Activated CD4-positive, alpha-beta memory T cell treated with anti-CD3 and anti-CD28 coated beads for 36 hours (primary cell): ENCODE results near the gene CLEC4G. TPM values are rescaled to one million over a fixed set of nuclear protein-coding genes. Genes with fewer than 3 reads are reported as not detected.

Source experiments
- CTCF ChIA-PET: fragments of 350-600 bp; sonication (Branson Sonifier 250); formaldehyde crosslinking; loops from one replicate; lab custom pipeline; 2021; ENCODE audit warnings: antibody characterized with exemption, inconsistent platforms; lab: Charles Lee
- POLR2A ChIA-PET: fragments of 350-600 bp; sonication (Branson Sonifier 250); formaldehyde crosslinking; loops from one replicate; lab custom pipeline; 2021; ENCODE audit warnings: antibody characterized with exemption; lab: Charles Lee
- DNase-seq: peaks from one replicate; pipeline ENCODE4 v3.0.0-alpha.2; 2020
- H3K27ac Mint-ChIP-seq: one replicate; pipeline ENCODE4 v1.8.0; 2021; ENCODE audit warnings: mixed read lengths
- H3K27me3 Mint-ChIP-seq: one replicate; pipeline ENCODE4 v1.8.0; 2021; ENCODE audit warnings: mixed read lengths
- H3K36me3 Mint-ChIP-seq: one replicate; pipeline ENCODE4 v1.8.0; 2021; ENCODE audit warnings: mixed read lengths
- H3K4me1 Mint-ChIP-seq: one replicate; pipeline ENCODE4 v1.8.0; 2021; ENCODE audit warnings: low read depth, mixed read lengths
- H3K4me3 Mint-ChIP-seq: one replicate; pipeline ENCODE4 v1.8.0; 2021; ENCODE audit warnings: mild to moderate bottlenecking, mixed read lengths
- H3K9me3 Mint-ChIP-seq: one replicate; pipeline ENCODE4 v1.8.0; 2021; ENCODE audit warnings: mixed read lengths
- intact Hi-C: fragments of 100-400 bp; cut with micrococcal nuclease; formaldehyde crosslinking; loops from one replicate; pipeline ENCODE4 v1.15.1; 2023
- total RNA-seq, 2 experiments: library from RNA; stranded (reverse); gene quantifications; one replicate each; pipeline ENCODE4 v1.2.3, GENCODE V29; 2021

The CLEC4G gene
- total RNA-seq, 2 experiments from 2014 or later, result not detected

DNA sequence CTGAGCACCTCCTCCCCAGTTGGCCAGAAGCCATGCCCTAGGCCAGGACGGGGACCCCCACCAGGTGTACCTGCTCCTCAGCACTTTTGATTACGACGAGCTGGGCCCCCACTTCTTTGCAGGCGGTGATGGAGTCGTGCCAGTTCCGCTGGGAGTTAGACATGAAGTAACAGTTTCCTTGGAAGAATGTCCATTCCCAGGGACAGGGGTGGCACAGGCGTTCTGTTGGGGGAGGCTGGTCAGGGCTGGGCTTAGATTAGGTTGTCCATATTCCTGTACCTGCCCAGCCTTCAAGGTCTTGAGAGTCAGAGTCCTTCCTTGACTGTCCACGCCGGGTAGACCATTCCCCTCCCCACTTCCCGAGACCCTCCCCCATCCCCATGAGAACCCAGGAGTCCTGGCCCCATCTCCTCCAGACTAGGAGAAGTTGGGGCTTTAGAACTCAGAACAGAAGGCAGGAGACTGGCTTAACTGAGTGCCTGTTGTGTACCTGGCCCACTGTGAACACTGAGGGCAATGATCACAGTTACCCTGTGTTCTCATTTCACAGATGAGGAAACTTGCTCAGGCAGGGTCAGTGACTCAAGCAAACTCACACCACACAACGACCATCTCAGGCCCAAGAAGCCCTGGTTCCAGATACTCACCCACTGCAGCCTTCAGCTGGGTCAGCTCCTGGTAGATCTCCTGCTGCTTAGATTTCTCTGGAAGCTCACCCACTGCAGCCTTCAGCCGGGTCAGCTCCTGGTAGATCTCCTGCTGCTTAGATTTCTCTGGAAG lies 13.2 kb upstream of the CLEC4G start:
- Mint-ChIP-seq H3K4me3 (no peak overlapping the region), H3K4me1 (no peaks in the 10 kb centered on the region), H3K9me3 (peaks cover 6% of the 10 kb centered on the region), H3K27ac (no peak overlapping the region), H3K27me3 (peaks cover 50% of the 10 kb centered on the region), H3K36me3 (no peaks in the 10 kb centered on the region)
- ChIA-PET POLR2A (no interaction called here), CTCF (interaction anchor here (0.6 kb wide), 1 partner anchor 661 kb away, joined by 3 read pairs; no protein-coding TSS in a partner anchor)
- intact Hi-C loops, result no loop called here
- no peak for DNase-seq

DNA sequence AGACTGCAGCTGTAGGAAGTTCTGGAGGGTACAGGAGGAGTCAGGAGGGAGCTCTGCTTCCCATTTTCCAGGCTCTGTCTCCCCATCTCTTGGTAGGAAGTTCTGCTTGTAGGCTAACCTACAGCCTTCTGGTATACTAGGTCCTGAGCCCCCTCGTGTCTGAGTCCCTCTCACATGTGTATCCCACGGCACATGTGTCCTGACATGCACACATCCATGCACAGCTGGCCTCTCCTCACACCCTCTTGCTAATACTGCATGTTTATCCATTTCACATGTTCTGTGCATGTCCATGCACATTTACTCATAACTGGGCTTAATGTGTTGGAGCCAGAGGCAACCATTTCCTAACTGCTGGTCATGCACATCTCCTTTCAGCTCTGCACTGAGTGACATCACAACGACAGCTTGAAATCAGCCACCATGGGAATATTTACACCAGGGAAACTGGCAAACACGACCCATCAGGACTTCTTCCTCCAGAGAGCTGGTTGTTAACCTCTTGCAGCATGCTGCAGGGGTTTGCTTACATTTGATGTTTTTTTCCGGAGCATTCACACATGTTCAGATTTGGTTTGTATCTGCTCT lies 12.4 kb upstream of the CLEC4G start:
- intact Hi-C loops, result no loop called here
- Mint-ChIP-seq H3K27me3 (peaks cover 54% of the 10 kb centered on the region), H3K36me3 (no peaks in the 10 kb centered on the region), H3K4me3 (no peak overlapping the region), H3K4me1 (no peaks in the 10 kb centered on the region), H3K9me3 (peaks cover 5% of the 10 kb centered on the region), H3K27ac (no peak overlapping the region)
- ChIA-PET CTCF (no interaction called here), POLR2A (no interaction called here)
- no peak for DNase-seq

GRCh38 chr19:7743425-7743841 lies 11.5 kb upstream of the CLEC4G start:
- ChIA-PET CTCF (no interaction called here), POLR2A (no interaction called here)
- Mint-ChIP-seq H3K27me3 (peaks cover 57% of the 10 kb centered on the region), H3K27ac (no peak overlapping the region), H3K9me3 (peaks cover 5% of the 10 kb centered on the region), H3K4me3 (no peak overlapping the region), H3K36me3 (no peaks in the 10 kb centered on the region), H3K4me1 (no peaks in the 10 kb centered on the region)
- DNase-seq, result peak; percentile 22
- intact Hi-C loops, result no loop called here

DNA sequence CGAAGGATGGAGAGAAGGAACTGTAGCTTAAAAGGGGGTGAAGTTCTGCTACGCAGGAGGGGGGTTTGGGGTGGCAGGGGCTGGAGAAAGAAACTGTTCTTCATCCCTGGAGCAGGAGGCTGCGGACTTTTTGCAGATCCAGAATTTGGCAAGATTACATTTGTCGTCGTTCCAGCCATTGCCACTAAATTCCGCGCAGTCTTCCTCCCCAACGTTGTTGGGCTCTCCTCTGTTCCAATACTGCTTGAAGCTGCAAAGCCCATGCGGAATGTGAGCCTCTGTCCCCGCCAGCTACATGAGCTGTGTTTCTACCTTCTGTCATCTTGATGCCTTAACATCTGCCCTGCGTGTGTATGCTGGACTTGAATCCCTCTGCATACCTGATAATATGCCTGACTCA lies 11.1 kb upstream of the CLEC4G start:
- Mint-ChIP-seq H3K9me3 (peaks cover 1% of the 10 kb centered on the region), H3K4me3 (no peak overlapping the region), H3K27ac (no peak overlapping the region), H3K27me3 (peaks cover 57% of the 10 kb centered on the region), H3K36me3 (no peaks in the 10 kb centered on the region), H3K4me1 (peaks cover 2% of the 10 kb centered on the region)
- POLR2A ChIA-PET, result no interaction called here
- DNase-seq, result no peak
- intact Hi-C loops, result no loop called here
- CTCF ChIA-PET, result no interaction called here

DNA sequence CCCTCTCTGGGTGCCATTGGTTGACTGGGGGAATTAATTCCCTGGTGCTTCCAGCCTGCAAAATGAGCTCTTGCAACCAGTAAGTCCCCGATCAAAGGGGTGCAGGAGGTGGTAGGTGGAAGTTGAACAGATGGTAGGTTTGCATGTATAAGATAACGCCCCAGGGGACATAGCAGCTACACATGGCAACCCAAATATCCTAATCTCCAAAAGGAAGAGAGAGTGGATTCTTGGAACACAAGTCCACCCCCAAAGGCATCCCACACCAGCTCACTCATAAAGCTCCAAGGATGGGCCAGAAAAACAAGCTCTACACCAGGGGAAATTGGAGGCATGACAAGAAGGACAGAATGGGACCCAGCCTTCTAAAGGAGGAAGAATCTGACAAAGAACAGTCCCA lies 10.7 kb upstream of the CLEC4G start:
- Mint-ChIP-seq H3K36me3 (no peaks in the 10 kb centered on the region), H3K9me3 (no peaks in the 10 kb centered on the region), H3K4me3 (no peak overlapping the region), H3K4me1 (peaks cover 5% of the 10 kb centered on the region), H3K27me3 (peaks cover 55% of the 10 kb centered on the region), H3K27ac (no peak overlapping the region)
- intact Hi-C loops, result no loop called here
- ChIA-PET POLR2A (no interaction called here), CTCF (no interaction called here)
- DNase-seq, result no peak

GRCh38 chr19:7740682-7741054 lies 8.8 kb upstream of the CLEC4G start:
- intact Hi-C loops, result no loop called here
- H3K4me1 Mint-ChIP-seq, result peaks cover 11% of the 10 kb centered on the region
- DNase-seq, result no peak
- no peaks in the 10 kb centered on the region for H3K36me3 Mint-ChIP-seq
- no peaks in the 10 kb centered on the region for H3K9me3 Mint-ChIP-seq
- CTCF ChIA-PET, result no interaction called here
- H3K4me3 Mint-ChIP-seq, result no peak overlapping the region
- POLR2A ChIA-PET, result no interaction called here
- H3K27ac Mint-ChIP-seq, result no peak overlapping the region
- H3K27me3 Mint-ChIP-seq, result peaks cover 50% of the 10 kb centered on the region

- ChIA-PET CTCF (no interaction called here), POLR2A (no interaction called here)
- no peak overlapping the region for H3K27ac Mint-ChIP-seq
- peaks cover 52% of the 10 kb centered on the region for H3K27me3 Mint-ChIP-seq
- DNase-seq, result no peak
- H3K4me1 Mint-ChIP-seq, result peaks cover 11% of the 10 kb centered on the region
- H3K4me3 Mint-ChIP-seq, result no peak overlapping the region
- H3K9me3 Mint-ChIP-seq, result no peaks in the 10 kb centered on the region
- intact Hi-C loops, result no loop called here
- no peaks in the 10 kb centered on the region for H3K36me3 Mint-ChIP-seq
Measured at GRCh38 chr19:7739801-7740681, 8.1 kb upstream of the CLEC4G start.

GRCh38 chr19:7739211-7739755 lies 7.4 kb upstream of the CLEC4G start:
- H3K27ac Mint-ChIP-seq, result no peak overlapping the region
- no peaks in the 10 kb centered on the region for H3K9me3 Mint-ChIP-seq
- H3K36me3 Mint-ChIP-seq, result no peaks in the 10 kb centered on the region
- H3K4me3 Mint-ChIP-seq, result no peak overlapping the region
- peaks cover 49% of the 10 kb centered on the region for H3K27me3 Mint-ChIP-seq
- intact Hi-C loops, result no loop called here
- DNase-seq, result no peak
- H3K4me1 Mint-ChIP-seq, result peaks cover 11% of the 10 kb centered on the region
- POLR2A ChIA-PET, result no interaction called here
- CTCF ChIA-PET, result no interaction called here

GRCh38 chr19:7738023-7738422 lies 6.1 kb upstream of the CLEC4G start:
- peak overlapping the region; percentile 54 for H3K27ac Mint-ChIP-seq
- intact Hi-C loops, result loop anchor here (1.0 kb wide), 3 partner anchors 13 to 39 kb away; no protein-coding TSS in a partner anchor
- no peaks in the 10 kb centered on the region for H3K36me3 Mint-ChIP-seq
- no peaks in the 10 kb centered on the region for H3K9me3 Mint-ChIP-seq
- ChIA-PET CTCF (no interaction called here), POLR2A (interaction anchor here (0.7 kb wide), 1 partner anchor 315 kb away, joined by 4 read pairs; no protein-coding TSS in a partner anchor)
- DNase-seq, result peak; percentile 76
- H3K4me1 Mint-ChIP-seq, result peaks cover 11% of the 10 kb centered on the region
- H3K4me3 Mint-ChIP-seq, result no peak overlapping the region
- peaks cover 46% of the 10 kb centered on the region for H3K27me3 Mint-ChIP-seq

DNA sequence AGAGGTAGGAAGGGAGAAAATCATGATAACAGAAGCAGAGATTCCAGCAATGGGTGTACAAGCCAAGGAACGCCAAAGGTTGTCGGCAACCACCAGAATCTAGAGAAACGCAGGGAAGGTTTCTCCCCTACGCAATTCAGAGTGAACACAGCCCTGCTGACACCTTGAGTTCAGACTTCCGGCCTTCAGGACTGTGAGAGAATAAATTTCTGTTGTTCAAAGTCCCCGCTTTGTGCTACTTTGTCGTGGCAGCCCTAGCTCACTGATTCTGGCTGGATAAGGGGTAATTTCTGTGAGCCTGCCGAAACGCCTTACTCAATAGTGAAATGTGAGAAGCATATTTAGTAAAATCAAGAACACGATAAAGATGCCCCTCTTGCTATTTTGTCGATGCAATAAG lies 5.3 kb upstream of the CLEC4G start:
- Mint-ChIP-seq H3K4me1 (peaks cover 11% of the 10 kb centered on the region), H3K36me3 (no peaks in the 10 kb centered on the region), H3K27me3 (peaks cover 41% of the 10 kb centered on the region), H3K27ac (no peak overlapping the region), H3K4me3 (no peak overlapping the region), H3K9me3 (no peaks in the 10 kb centered on the region)
- ChIA-PET CTCF (interaction anchor here (1.5 kb wide), 1 partner anchor 14 kb away, joined by 4 read pairs; no protein-coding TSS in a partner anchor), POLR2A (interaction anchor here (0.7 kb wide), 1 partner anchor 314 kb away, joined by 4 read pairs; no protein-coding TSS in a partner anchor)
- DNase-seq, result peak; percentile 14
- intact Hi-C loops, result no loop called here

DNA sequence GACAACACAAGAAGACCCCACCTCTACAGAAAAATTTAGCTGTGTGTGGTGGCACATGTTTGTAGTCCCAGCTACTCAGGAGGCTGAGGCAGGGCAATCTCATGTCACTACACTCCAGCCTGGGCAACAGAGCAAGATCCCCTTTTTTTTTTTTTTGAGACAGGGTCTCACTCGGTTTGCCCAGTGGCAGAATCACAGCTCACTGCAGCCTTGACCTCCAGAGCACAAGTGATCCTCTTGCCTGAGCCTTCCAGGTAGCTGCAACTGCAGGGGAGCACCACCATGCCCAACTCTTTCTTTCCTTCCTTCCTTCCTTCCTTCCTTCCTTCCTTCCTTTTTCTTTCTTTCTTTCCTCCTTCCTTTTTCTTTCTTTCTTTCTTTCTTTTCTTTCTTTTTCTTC lies 4.2 kb upstream of the CLEC4G start:
- H3K27ac Mint-ChIP-seq, result no peak overlapping the region
- ChIA-PET CTCF (interaction anchor here (1.5 kb wide), 1 partner anchor 16 kb away, joined by 4 read pairs; no protein-coding TSS in a partner anchor), POLR2A (interaction anchor here (0.7 kb wide), 1 partner anchor 12 kb away, joined by 4 read pairs; no protein-coding TSS in a partner anchor)
- intact Hi-C loops, result no loop called here
- peaks cover 44% of the 10 kb centered on the region for H3K27me3 Mint-ChIP-seq
- H3K4me3 Mint-ChIP-seq, result no peak overlapping the region
- H3K36me3 Mint-ChIP-seq, result no peaks in the 10 kb centered on the region
- peaks cover 11% of the 10 kb centered on the region for H3K4me1 Mint-ChIP-seq
- no peaks in the 10 kb centered on the region for H3K9me3 Mint-ChIP-seq
- no peak for DNase-seq
